Measurements from ENCODE around the gene C6orf136.
"Not testable (repeated sequence)": the region's sequence is repeated elsewhere in the genome, so short reads cannot be mapped to it uniquely, and the experiment has no call there.

The C6orf136 gene

GRCh38 chr6:30657922-30658321 is 11.0 kb downstream of the C6orf136 start:
- DNase-seq (ENCODE audit: low read depth, low spot score) = not testable (repeated sequence)

GRCh38 chr6:30664994-30665767 is 18.2 kb downstream of the C6orf136 start:
- no peak for DNase-seq (ENCODE audit: low read depth, low spot score)

GRCh38 chr6:30666300-30666699 is 19.4 kb downstream of the C6orf136 start:
- not testable (repeated sequence) for DNase-seq (ENCODE audit: low read depth, low spot score)

GRCh38 chr6:30670760-30671527 is 24.0 kb downstream of the C6orf136 start:
- DNase-seq (ENCODE audit: low read depth, low spot score) = no peak

GRCh38 chr6:30672445-30673253 is 25.7 kb downstream of the C6orf136 start, which contains the start of gene DHX16:
DHX16 (minus strand) TSS chr6:30673006; CDS start chr6:30672841, 165 bp downstream.
- DNase-seq (ENCODE audit: low read depth, low spot score) = peak; percentile 99

- no peak for DNase-seq (ENCODE audit: low read depth, low spot score)
Measured at GRCh38 chr6:30676660-30677285, 29.8 kb downstream of the C6orf136 start.

GRCh38 chr6:30678964-30679726 is 32.2 kb downstream of the C6orf136 start:
- peak; percentile 94 for DNase-seq (ENCODE audit: low read depth, low spot score)

- DNase-seq (ENCODE audit: low read depth, low spot score) = no peak
Measured at GRCh38 chr6:30679765-30680535, 33.0 kb downstream of the C6orf136 start.

- no peak for DNase-seq (ENCODE audit: low read depth, low spot score)
Measured at GRCh38 chr6:30681766-30682142, 34.8 kb downstream of the C6orf136 start.

- DNase-seq (ENCODE audit: low read depth, low spot score) = peak; percentile 96
Measured at GRCh38 chr6:30682143-30683117, 35.5 kb downstream of the C6orf136 start.

GRCh38 chr6:30683183-30683979 is 36.4 kb downstream of the C6orf136 start:
- DNase-seq (ENCODE audit: low read depth, low spot score) = no peak

GRCh38 chr6:30683980-30684338 is 37.0 kb downstream of the C6orf136 start:
- no peak for DNase-seq (ENCODE audit: low read depth, low spot score)

GRCh38 chr6:30684386-30685156 is 37.6 kb downstream of the C6orf136 start:
- DNase-seq (ENCODE audit: low read depth, low spot score) = peak; percentile 31

GRCh38 chr6:30685157-30686008 is 38.5 kb downstream of the C6orf136 start:
- peak; percentile 33 for DNase-seq (ENCODE audit: low read depth, low spot score)

- DNase-seq (ENCODE audit: low read depth, low spot score) = peak; percentile 85
Measured at GRCh38 chr6:30686009-30686907, 39.3 kb downstream of the C6orf136 start, which contains the start of gene PPP1R18. PPP1R18 (minus strand) TSS chr6:30686645; CDS start chr6:30686018, 627 bp downstream.
